ENCODE data around the gene ADAM15. TPM values are rescaled to one million over a fixed set of nuclear protein-coding genes. Genes with fewer than 3 reads are reported as not detected.

The ADAM15 gene
- total and polyA plus RNA-seq, 7 donors = 37.8 to 186 (median 54.9) TPM

DNA sequence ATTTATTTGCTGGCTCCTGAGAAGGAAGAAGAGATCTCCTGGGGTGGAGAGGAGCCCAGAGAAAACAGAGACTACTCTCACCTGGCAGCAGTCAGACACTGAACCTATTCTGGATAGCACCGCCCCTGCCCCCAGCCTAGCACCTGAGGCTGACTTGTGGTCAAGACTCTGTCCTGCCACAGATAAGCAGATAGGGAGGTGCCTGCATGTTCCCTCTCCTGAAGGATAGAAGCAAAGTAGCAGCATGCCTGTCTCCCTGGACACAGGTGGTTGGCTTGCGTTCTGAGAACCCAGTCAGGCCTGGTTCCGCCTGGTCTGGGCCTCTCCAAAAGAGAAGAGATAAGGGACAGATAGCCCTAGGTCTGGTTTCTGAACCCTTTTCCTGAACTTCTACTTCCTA lies 26.2 kb downstream of the ADAM15 start:
- Histone ChIP-seq H3K36me3 (no peaks in the 10 kb centered on the region), H3K4me3 (no peak overlapping the region), H3K27ac (no peak overlapping the region), H3K9me3 (no peaks in the 10 kb centered on the region), H3K27me3 (peaks cover 32 to 37% (median 35%) of the 10 kb centered on the region in 3 donors), H3K4me1 (peaks cover 0 to 39% (median 39%) of the 10 kb centered on the region in 4 donors)
- intact Hi-C loops (cut with DNase I) = no loop called here
- TF ChIP-seq, protein P1, sequence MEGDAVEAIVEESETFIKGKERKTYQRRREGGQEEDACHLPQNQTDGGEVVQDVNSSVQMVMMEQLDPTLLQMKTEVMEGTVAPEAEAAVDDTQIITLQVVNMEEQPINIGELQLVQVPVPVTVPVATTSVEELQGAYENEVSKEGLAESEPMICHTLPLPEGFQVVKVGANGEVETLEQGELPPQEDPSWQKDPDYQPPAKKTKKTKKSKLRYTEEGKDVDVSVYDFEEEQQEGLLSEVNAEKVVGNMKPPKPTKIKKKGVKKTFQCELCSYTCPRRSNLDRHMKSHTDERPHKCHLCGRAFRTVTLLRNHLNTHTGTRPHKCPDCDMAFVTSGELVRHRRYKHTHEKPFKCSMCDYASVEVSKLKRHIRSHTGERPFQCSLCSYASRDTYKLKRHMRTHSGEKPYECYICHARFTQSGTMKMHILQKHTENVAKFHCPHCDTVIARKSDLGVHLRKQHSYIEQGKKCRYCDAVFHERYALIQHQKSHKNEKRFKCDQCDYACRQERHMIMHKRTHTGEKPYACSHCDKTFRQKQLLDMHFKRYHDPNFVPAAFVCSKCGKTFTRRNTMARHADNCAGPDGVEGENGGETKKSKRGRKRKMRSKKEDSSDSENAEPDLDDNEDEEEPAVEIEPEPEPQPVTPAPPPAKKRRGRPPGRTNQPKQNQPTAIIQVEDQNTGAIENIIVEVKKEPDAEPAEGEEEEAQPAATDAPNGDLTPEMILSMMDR (IDR thresholded peaks at IDR 0.05) = no peak
- no peak for TF ChIP-seq POLR2AphosphoS5 (IDR thresholded peaks at IDR 0.05)
- TF ChIP-seq POLR2A (IDR thresholded peaks at IDR 0.05) = no peak
- TF ChIP-seq EP300 (IDR thresholded peaks at IDR 0.05) = no peak
- 74 to 92% methylated on average over 3 of the region's 3 CpGs for WGBS, 2 donors
- DNase-seq = peak; percentile 38

DNA sequence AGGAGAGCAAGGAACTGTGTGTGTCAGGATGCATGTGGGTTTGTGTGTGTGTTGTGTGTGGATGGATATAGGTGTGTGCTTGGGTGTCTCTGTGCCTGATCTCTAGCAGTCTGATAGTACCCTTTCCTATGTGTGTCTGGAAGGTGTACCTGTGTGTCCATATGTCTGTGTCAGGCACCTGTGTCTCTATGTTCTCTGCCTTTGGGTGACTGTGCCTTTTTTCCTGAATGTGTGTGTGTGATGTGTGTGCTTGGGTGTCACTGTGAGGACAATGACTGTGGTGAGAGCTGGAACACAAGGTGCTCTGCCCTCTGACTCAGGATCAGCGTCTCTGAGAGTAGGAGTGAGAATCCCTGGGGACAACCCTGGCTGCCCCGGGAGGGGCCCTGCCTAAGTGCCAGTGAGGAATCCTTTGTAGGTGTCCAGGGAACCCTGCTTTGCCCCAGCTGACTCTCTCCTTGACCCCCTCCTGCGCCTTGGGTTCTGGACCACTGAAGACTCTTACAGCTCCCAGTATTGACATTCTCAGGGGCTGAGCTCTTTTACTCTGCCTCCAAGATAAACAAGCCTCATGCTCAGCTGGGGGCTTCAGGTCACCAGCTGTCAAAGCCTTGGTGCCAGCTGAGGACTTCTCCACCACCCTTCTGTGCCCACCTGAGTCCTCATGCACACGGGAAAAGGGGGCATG lies 26.8 kb downstream of the ADAM15 start:
- no peak overlapping the region for H3K4me3 ChIP-seq
- intact Hi-C loops (cut with DNase I) = no loop called here

DNA sequence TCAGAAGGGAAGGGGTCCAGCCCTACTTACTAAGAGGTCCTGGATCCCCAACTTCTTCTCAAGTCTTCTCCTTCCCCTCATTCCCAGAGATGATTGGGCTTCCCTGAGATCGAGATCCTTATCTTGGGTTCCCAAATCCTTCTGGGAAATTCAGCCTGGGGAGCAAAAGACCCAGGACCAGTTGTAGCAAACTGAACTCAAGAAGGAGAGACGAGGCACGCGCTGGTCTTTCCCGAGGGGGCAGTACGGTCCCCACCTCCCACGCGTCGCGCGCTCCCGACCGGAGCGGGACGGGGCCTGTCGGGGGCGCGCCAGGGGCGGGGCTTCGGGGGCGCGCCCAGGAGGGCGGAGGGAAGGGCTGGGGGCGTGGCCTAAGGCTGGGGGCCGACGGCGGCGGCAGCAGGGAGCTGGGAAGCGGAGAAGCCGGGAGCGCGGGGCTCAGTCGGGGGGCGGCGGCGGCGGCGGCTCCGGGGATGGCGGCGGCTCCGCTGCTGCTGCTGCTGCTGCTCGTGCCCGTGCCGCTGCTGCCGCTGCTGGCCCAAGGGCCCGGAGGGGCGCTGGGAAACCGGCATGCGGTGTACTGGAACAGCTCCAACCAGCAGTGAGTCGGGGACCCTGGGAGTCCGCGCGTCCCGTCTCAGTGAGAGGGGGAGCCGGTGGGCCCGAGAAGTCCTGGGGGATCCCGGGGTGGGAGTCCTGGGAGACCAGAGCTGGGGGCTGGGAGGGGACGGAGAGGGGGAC lies 27.5 kb downstream of the ADAM15 start, which contains the start of gene EFNA3:
TSS of gene EFNA3 (plus strand) at position 369 of the 741 bp plus-strand sequence. CDS start at position 474, 105 bp downstream.
- H3K36me3 ChIP-seq = no peaks in the 10 kb centered on the region
- TF ChIP-seq EP300 (IDR thresholded peaks at IDR 0.05) (no peak), POLR2AphosphoS5 (IDR thresholded peaks at IDR 0.05) (no peak), POLR2A (IDR thresholded peaks at IDR 0.05) (no peak)
- TF ChIP-seq, protein P1 (IDR thresholded peaks at IDR 0.05) = no peak
- H3K27me3 ChIP-seq = peaks cover 44 to 50% (median 48%) of the 10 kb centered on the region in 3 donors
- 1 to 2% methylated on average over 59 of the region's 59 CpGs for WGBS, 2 donors
- DNase-seq = peak; percentile 79
- no peak within 1 kb of the TSS for H3K27ac ChIP-seq
- intact Hi-C loops (cut with DNase I) = no loop called here
- H3K9me3 ChIP-seq = no peaks in the 10 kb centered on the region
- H3K4me3 ChIP-seq = peak within 1 kb of the TSS in 3 of 4 donors; percentile 27 to 52 (median 50)
- peaks cover 0 to 45% (median 42%) of the 10 kb centered on the region in 4 donors for H3K4me1 ChIP-seq

More for the DNA sequence above, 26.8 kb downstream of the ADAM15 start:
- peak; percentile 61 for DNase-seq
- no peaks in the 10 kb centered on the region for H3K9me3 ChIP-seq
- 54 to 73% methylated on average over 4 of the region's 4 CpGs for WGBS, 2 donors
- no peaks in the 10 kb centered on the region for H3K36me3 ChIP-seq
- TF ChIP-seq EP300 (IDR thresholded peaks at IDR 0.05) = no peak
- no peak for TF ChIP-seq POLR2AphosphoS5 (IDR thresholded peaks at IDR 0.05)
- TF ChIP-seq POLR2A (IDR thresholded peaks at IDR 0.05) = no peak
- TF ChIP-seq, protein P1 (IDR thresholded peaks at IDR 0.05) = no peak
- H3K27ac ChIP-seq = no peak overlapping the region
- H3K27me3 ChIP-seq = peaks cover 37 to 42% (median 41%) of the 10 kb centered on the region in 3 donors
- H3K4me1 ChIP-seq = peaks cover 0 to 45% (median 42%) of the 10 kb centered on the region in 4 donors

DNA sequence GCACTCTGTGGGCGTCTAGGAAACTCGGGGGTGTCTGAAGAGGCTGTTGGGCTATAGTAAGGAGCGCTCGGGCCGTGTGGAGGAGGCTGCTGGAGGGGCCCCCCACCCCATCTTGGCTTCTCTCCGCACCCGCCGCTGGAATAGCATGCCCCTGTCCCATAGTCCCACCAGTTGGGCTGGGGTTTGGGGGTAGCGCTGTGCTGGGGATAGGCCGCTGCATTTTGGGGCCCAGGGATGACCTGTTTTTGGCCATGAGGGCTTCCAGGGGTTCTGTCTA lies 28.0 kb downstream of the ADAM15 start:
- TF ChIP-seq POLR2A (IDR thresholded peaks at IDR 0.05) (no peak), EP300 (IDR thresholded peaks at IDR 0.05) (no peak), POLR2AphosphoS5 (IDR thresholded peaks at IDR 0.05) (no peak)
- TF ChIP-seq, protein P1 (IDR thresholded peaks at IDR 0.05) = no peak
- no peaks in the 10 kb centered on the region for H3K36me3 ChIP-seq
- no peak for DNase-seq
- H3K27ac ChIP-seq = no peak overlapping the region
- H3K27me3 ChIP-seq = peaks cover 45 to 55% (median 53%) of the 10 kb centered on the region in 3 donors
- WGBS, 2 donors = 1 to 3% methylated on average over 10 of the region's 10 CpGs
- H3K4me1 ChIP-seq = peaks cover 0 to 47% (median 44%) of the 10 kb centered on the region in 4 donors
- peak overlapping the region in 3 of 4 donors; percentile 27 to 52 (median 50) for H3K4me3 ChIP-seq
- H3K9me3 ChIP-seq = no peaks in the 10 kb centered on the region
- intact Hi-C loops (cut with DNase I) = no loop called here
